PC-3 (cell line): ENCODE measurements around the gene MYO1F. TPM values are rescaled to one million over a fixed set of nuclear protein-coding genes. Genes with fewer than 3 reads are reported as not detected.

Source experiments
- ATAC-seq: fragments of 200-7000 bp; cut with Tn5 transposase; 2 replicates; pipeline ENCODE4 v1.9.1; 2020; ENCODE audit warnings: mild to moderate bottlenecking, moderate library complexity
- BruUV-seq: library from RNA; stranded (reverse); fragments of 400-500 nt; replicated peaks from 2 replicates; lab custom pipeline; 2021; lab: Mats Ljungman, UMichigan
- CTCF ChIA-PET: fragments of 300-600 bp; sonication (Branson Sonifier 250); formaldehyde crosslinking; loops from one replicate; lab custom pipeline; 2022; ENCODE audit warnings: antibody characterized with exemption; lab: Charles Lee
- POLR2A ChIA-PET: fragments of 300-600 bp; sonication (Branson Sonifier 250); formaldehyde crosslinking; loops from one replicate; lab custom pipeline; 2022; ENCODE audit warnings: antibody characterized with exemption; ENCODE audit not compliant: unreplicated experiment; lab: Charles Lee
- DNase-seq: peaks from one replicate; pipeline ENCODE4 v3.0.0-alpha.2; 2015
- H2AFZ ChIP-seq: fragments of 300-600 bp; sonication (generic); 2 replicates; pipeline ENCODE4 v1.6.0; 2016; ENCODE audit warnings: antibody characterized with exemption, low read length
- H3F3A ChIP-seq: fragments of 300-600 bp; sonication (generic); one replicate; pipeline ENCODE4 v1.6.0; 2017; ENCODE audit warnings: antibody characterized with exemption, low read length, control low read depth, mild to moderate bottlenecking; ENCODE audit not compliant: unreplicated experiment
- H3K27ac ChIP-seq: fragments of 300-600 bp; sonication (generic); 2 replicates; pipeline ENCODE4 v1.5.1; 2016; ENCODE audit warnings: mild to moderate bottlenecking, low read length
- H3K27me3 ChIP-seq: fragments of 300-600 bp; sonication (generic); 2 replicates; pipeline ENCODE4 v1.6.1; 2016; ENCODE audit warnings: low read length, mixed read lengths
- H3K36me3 ChIP-seq: fragments of 300-600 bp; sonication (generic); 2 replicates; pipeline ENCODE4 v1.6.1; 2016; ENCODE audit warnings: low read depth, mixed run types, low read length, mixed read lengths
- H3K4me1 ChIP-seq: fragments of 300-600 bp; sonication (generic); 2 replicates; pipeline ENCODE4 v1.5.1; 2016; ENCODE audit warnings: low read length; ENCODE audit not compliant: insufficient read depth
- H3K4me2 ChIP-seq: fragments of 300-600 bp; sonication (generic); 2 replicates; pipeline ENCODE4 v1.6.0; 2016; ENCODE audit warnings: low read length
- H3K4me3 ChIP-seq: fragments of 300-600 bp; sonication (generic); 2 replicates; pipeline ENCODE4 v1.5.1; 2016; ENCODE audit warnings: mild to moderate bottlenecking, low read length, mixed read lengths
- H3K79me2 ChIP-seq: fragments of 300-600 bp; sonication (generic); 2 replicates; pipeline ENCODE4 v1.6.1; 2017; ENCODE audit warnings: low read length, mixed read lengths
- H3K9ac ChIP-seq: fragments of 300-600 bp; sonication (generic); 2 replicates; pipeline ENCODE4 v1.6.0; 2016; ENCODE audit warnings: mild to moderate bottlenecking, low read length
- H3K9me2 ChIP-seq: fragments of 300-600 bp; sonication (generic); replicated peaks from 2 replicates; pipeline ENCODE4 v1.6.1; 2016; ENCODE audit warnings: mixed run types, low read length, mixed read lengths
- H3K9me3 ChIP-seq: fragments of 300-600 bp; sonication (generic); 2 replicates; pipeline ENCODE4 v1.6.1; 2016; ENCODE audit warnings: low read length, mixed read lengths
- H4K20me1 ChIP-seq: fragments of 300-600 bp; sonication (generic); 2 replicates; pipeline ENCODE4 v1.6.1; 2016; ENCODE audit warnings: low read length, mixed read lengths
- CTCF ChIP-seq: fragments of 300-600 bp; sonication (generic); conservative IDR thresholded peaks from 2 replicates; pipeline ENCODE4 v1.5.1; 2017; ENCODE audit warnings: antibody characterized with exemption, low read depth, mild to moderate bottlenecking, low read length
- EZH2 ChIP-seq: fragments of 300-600 bp; sonication (generic); IDR thresholded peaks from one replicate; pipeline ENCODE4 v1.6.1; 2017; ENCODE audit warnings: antibody characterized with exemption, mild to moderate bottlenecking, low read length; ENCODE audit not compliant: unreplicated experiment
- EZH2phosphoT487 ChIP-seq: fragments of 300-600 bp; sonication (generic); IDR thresholded peaks from 2 replicates; pipeline ENCODE4 v1.6.1; 2018; ENCODE audit warnings: mild to moderate bottlenecking, antibody characterized with exemption, low read length, borderline replicate concordance
- intact Hi-C: fragments of 100-400 bp; cut with micrococcal nuclease; formaldehyde crosslinking; loops from 2 replicates; pipeline ENCODE4 v1.9.0; 2023
- total RNA-seq: library from RNA; depleted of rRNA; stranded (reverse); fragments of >200 nt; gene quantifications from 2 replicates; pipeline ENCODE4 v1.2.3, GENCODE V29; 2014

The MYO1F gene
- total RNA-seq, 1 experiment from 2014 or later, result 2.0 TPM

- Histone ChIP-seq H3K4me1 (no peaks in the 10 kb centered on the region), H4K20me1 (no peaks in the 10 kb centered on the region), H3K9me2 (no peaks in the 10 kb centered on the region), H3K27ac (no peak overlapping the region), H3K4me2 (no peak overlapping the region), H3K27me3 (peaks cover 13% of the 10 kb centered on the region; the same call in 1 of the 2 replicates), H3K9ac (no peak overlapping the region), H3F3A (no peaks in the 10 kb centered on the region), H3K4me3 (no peak overlapping the region), H3K9me3 (no peaks in the 10 kb centered on the region), H3K79me2 (no peaks in the 10 kb centered on the region), H2AFZ (no peak overlapping the region), H3K36me3 (no peaks in the 10 kb centered on the region)
- DNase-seq (peak; percentile 85), ATAC-seq (peak; percentile 81)
- ChIA-PET POLR2A (no interaction called here), CTCF (interaction anchor here (0.6 to 1.0 kb wide), 2 partner anchors 173 to 207 kb away, joined by 4 to 9 read pairs; partner anchors contain the start of gene MARCHF2)
- no TSS peak for BruUV-seq
- TF ChIP-seq CTCF, result peak; percentile 94
- no peak for TF ChIP-seq EZH2
- TF ChIP-seq EZH2phosphoT487, result no peak
- intact Hi-C loops, result loop anchor here (10.0 kb wide), 1 partner anchor 231 kb away; no protein-coding TSS in a partner anchor
Observed at GRCh38 chr19:8585894-8586750, 8.9 kb upstream of the MYO1F start.

DNA sequence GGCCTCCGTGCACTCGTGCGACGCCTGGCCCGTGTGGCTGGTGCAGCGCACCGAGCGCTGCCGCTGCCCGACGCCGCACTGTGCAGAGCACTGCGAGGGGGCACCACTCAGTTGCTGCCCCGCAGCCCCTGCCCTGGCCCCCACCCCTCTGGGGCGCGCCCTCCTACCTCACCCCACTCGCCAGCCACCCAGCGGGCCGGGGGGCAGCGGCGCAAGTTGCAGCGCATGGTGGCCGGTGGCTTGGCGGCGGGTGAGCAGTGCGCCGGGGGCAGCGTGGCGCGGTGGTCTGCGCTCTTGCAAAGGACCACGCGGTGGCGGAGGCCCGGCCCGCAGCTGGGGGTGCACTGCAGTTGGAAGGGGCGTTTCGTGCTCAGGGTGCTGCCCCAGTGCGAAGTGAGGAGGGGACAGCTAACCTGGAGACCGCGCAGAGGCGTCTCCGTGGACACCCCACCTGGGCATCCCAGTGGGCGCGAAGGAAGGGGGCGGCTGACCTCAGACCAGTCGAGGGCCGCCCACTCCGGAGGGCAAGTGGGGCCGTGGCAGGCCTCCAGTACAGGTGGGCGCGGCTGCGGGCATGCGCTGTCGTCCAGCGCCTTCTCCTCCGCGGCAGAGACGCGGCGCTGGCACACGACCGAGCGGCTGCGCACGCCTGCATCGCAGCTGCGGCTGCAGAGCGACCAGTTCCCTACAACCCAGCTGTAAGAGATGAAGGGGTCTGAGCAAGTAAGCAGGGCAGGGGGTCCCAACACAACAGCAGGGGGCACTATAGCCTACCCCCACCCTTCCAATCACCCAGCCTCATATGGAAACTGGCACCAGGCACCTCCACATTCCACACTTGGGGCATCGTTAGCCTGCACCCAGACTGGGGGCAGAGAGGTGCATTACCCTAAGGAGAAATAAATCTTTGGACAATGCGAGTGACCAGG is 8.0 kb upstream of the MYO1F start:
- Histone ChIP-seq H3K9ac (no peak overlapping the region), H3K27ac (no peak overlapping the region), H3K27me3 (peaks cover 13% of the 10 kb centered on the region; the same call in 1 of the 2 replicates), H3F3A (no peaks in the 10 kb centered on the region), H3K9me3 (no peaks in the 10 kb centered on the region), H3K79me2 (no peaks in the 10 kb centered on the region), H3K36me3 (no peaks in the 10 kb centered on the region; the same call in 1 of the 2 replicates), H4K20me1 (no peaks in the 10 kb centered on the region), H2AFZ (no peak overlapping the region), H3K9me2 (no peaks in the 10 kb centered on the region), H3K4me1 (no peaks in the 10 kb centered on the region), H3K4me3 (no peak overlapping the region), H3K4me2 (no peak overlapping the region)
- BruUV-seq, result no TSS peak
- ChIA-PET CTCF (interaction anchor here (1.0 kb wide), 1 partner anchor 172 kb away, joined by 9 read pairs; the partner anchor contains the start of gene MARCHF2), POLR2A (no interaction called here)
- ATAC-seq, result no peak
- DNase-seq, result no peak
- TF ChIP-seq CTCF, result no peak
- TF ChIP-seq EZH2, result no peak
- no peak for TF ChIP-seq EZH2phosphoT487
- intact Hi-C loops, result loop anchor here (5.0 to 10.0 kb wide), 3 partner anchors 78 to 230 kb away; partner anchors contain the start of gene MARCHF2
